Heart right ventricle (tissue), 16 donors: ENCODE results near the gene ATP8B3. TPM values are rescaled to one million over a fixed set of nuclear protein-coding genes. Genes with fewer than 3 reads are reported as not detected.

Experiments
- ATAC-seq, 8 donors: fragments of 200-7000 bp; cut with Tn5 transposase; one replicate each; pipeline ENCODE4 v1.9.1; 2020; ENCODE audit warnings: mild to moderate bottlenecking in 8 of 8, moderate library complexity in 8 of 8, moderate number of reproducible peaks in 1 of 8
- DNase-seq, 2 donors: peaks; one replicate each; pipeline ENCODE4 v3.0.0-alpha.2; 2020
- H3K27ac ChIP-seq, 10 donors: fragments of 200-600 bp; sonication (generic) in 2 of 10; one replicate each; pipeline versions ENCODE4 v1.5.0 to v1.8.0; 2020 to 2022; ENCODE audit warnings: mild to moderate bottlenecking in 3 of 10
- H3K27me3 ChIP-seq, 7 donors: fragments of 200-600 bp; one replicate each; pipeline ENCODE4 v1.8.0; 2021 to 2022; ENCODE audit warnings: mild to moderate bottlenecking in 2 of 7
- H3K36me3 ChIP-seq, 9 donors: fragments of 200-600 bp; sonication (generic) in 1 of 9; one replicate each; pipeline versions ENCODE4 v1.5.0 to v1.8.0; 2020 to 2022; ENCODE audit warnings: mild to moderate bottlenecking in 2 of 9
- H3K4me1 ChIP-seq, 9 donors: fragments of 200-600 bp; sonication (generic) in 1 of 9; one replicate each; pipeline versions ENCODE4 v1.5.0 to v1.8.0; 2020 to 2022; ENCODE audit warnings: mild to moderate bottlenecking in 4 of 9
- H3K4me3 ChIP-seq, 10 donors: fragments of 200-600 bp; sonication (generic) in 2 of 10; one replicate each; pipeline versions ENCODE4 v1.5.0 to v1.8.0; 2020 to 2022; ENCODE audit warnings: mild to moderate bottlenecking in 7 of 10, moderate library complexity in 2 of 10
- H3K9me3 ChIP-seq, 11 donors: fragments of 200-600 bp in 10 of 11; sonication (generic) in 2 of 11; one replicate each; pipeline versions ENCODE4 v1.5.0 to v1.8.0; 2013 to 2022; ENCODE audit warnings: mild to moderate bottlenecking in 2 of 11, control low read depth in 1 of 11, moderate library complexity in 1 of 11
- WGBS, 2 donors: extraction: QIAGEN DNeasy Blood & Tissue Kit; methylation state at CpG; one replicate each; pipeline ENCODE4 v1.1.7; 2013; ENCODE audit warnings: inconsistent platforms in 1 of 2; 5-methylcytosine and 5-hydroxymethylcytosine counted together
- intact Hi-C, 10 donors: fragments of 100-400 bp; cut with DNase I; formaldehyde crosslinking; loops; one replicate each; pipeline versions ENCODE4 v1.11.1 to v1.14.2; 2022
- polyA plus RNA-seq, 2 donors: library from polyadenylated mRNA; stranded (reverse); fragments of 200-250 nt; gene quantifications; one replicate each; pipeline ENCODE4 v1.2.3, GENCODE V29; 2013
- total RNA-seq, 10 donors: library from RNA; stranded (reverse); fragmentation: NEBNext Ultra II Directional in 3 of 10; extraction: Animal tissue kit (Norgen Biotek cat#: 25700) in 3 of 10; gene quantifications; one replicate each; pipeline versions ENCODE4 v1.2.1 to v1.2.4, GENCODE V29; 2021 to 2023
- TF ChIP-seq, protein P1 (sequence below), 9 donors: fragments of 200-600 bp; sonication (generic) in 2 of 9; IDR thresholded peaks; one replicate each; pipeline versions ENCODE4 v1.5.0 to v1.8.0; 2021 to 2022; ENCODE audit warnings: antibody characterized with exemption in 9 of 9, mild to moderate bottlenecking in 5 of 9, moderate library complexity in 1 of 9
- donor health status: Arrhythmogenic right ventricular cardiomyopathy.
- donor health status: ischemic (EF 13 %, LVEDD 7.1; RV severe dilation, severe dysfunction).
- donor health status: healthy with polysubstance abuse.
- donor health status: DM: no; HTN: yes; CAD: no.
- donor health status: DM: no; HTN: no; CAD: no.
- donor health status: ischemic (EF 25% LVEDD 6.9; RV normal size, moderate dysfunction).
- donor health status: ischemic (EF 25% LVEDD 5.7; RV mildly dilated, moderate dysfunction).
- donor health status: healthy.
- donor health status: DM: yes; HTN: yes; CAD: no.
- donor health status: Ischemic cardiomyopathy.
- donor health status: ischemic (EF 35%, LVEDD 5.7; RV mildly dilated, moderate dysfunction).
- donor health status: nonischemic (EF 11% LVEDD 7.7; RV severe dilation, severe dysfunction).
- donor health status: DM: yes; HTN: yes; CAD: no.
- donor health status: PGD.
- donor health status: ischemic (EF 29% LVEDD 5.4; RV normal size, mild dysfunction).
- donor health status: nonischemic (EF 23%, LVEDD 6.1; RV moderate dilation, normal function).

Gene ATP8B3
- total and polyA plus RNA-seq, 12 donors: 0.13 to 3.4 (median 0.52) TPM

DNA sequence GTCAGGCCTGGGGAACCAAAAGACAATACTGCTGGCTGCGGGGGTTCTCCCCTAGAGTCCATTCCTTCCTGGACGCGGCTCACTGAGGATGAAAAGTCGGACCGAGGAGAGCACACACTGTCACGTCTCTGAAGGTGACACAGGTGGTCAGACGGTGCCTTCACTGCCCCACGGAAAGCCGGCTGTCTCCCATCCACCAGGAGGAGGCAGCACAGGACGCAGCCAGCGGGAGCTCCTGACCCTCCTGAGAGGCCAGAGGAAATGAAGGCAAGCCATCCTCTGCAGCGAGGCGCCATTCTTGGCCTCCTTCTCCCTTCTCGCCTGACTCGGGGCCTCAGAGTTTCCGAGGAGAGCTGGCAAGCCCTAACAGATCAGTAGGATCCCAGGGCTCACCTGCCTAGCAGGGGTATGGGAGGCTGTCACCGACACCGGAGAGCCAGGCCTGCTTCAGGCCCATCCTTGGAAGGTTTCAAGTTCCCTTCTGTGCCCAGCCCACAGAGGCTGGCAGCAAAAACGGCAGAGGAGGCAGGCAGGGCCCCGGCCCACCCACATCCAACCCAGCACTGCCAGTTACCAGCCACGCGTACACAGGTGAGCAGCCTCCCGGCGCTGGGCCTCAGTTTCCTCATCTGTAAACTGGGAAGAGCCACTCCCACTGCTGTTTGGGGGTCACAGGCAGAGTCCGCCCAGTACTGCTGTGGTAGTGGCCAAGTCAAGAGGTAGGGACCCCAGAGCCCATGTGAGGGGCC is 31.7 kb upstream of the ATP8B3 start:
- Histone ChIP-seq H3K9me3 (no peaks in the 10 kb centered on the region), H3K4me3 (no peak overlapping the region), H3K27me3 (no peaks in the 10 kb centered on the region), H3K27ac (peak overlapping the region in 2 of 10 donors; percentile 12 to 31), H3K4me1 (peaks cover 20 to 89% (median 83%) of the 10 kb centered on the region in 9 donors), H3K36me3 (peaks cover 0 to 28% (median 0%) of the 10 kb centered on the region in 9 donors)
- TF ChIP-seq, protein P1, sequence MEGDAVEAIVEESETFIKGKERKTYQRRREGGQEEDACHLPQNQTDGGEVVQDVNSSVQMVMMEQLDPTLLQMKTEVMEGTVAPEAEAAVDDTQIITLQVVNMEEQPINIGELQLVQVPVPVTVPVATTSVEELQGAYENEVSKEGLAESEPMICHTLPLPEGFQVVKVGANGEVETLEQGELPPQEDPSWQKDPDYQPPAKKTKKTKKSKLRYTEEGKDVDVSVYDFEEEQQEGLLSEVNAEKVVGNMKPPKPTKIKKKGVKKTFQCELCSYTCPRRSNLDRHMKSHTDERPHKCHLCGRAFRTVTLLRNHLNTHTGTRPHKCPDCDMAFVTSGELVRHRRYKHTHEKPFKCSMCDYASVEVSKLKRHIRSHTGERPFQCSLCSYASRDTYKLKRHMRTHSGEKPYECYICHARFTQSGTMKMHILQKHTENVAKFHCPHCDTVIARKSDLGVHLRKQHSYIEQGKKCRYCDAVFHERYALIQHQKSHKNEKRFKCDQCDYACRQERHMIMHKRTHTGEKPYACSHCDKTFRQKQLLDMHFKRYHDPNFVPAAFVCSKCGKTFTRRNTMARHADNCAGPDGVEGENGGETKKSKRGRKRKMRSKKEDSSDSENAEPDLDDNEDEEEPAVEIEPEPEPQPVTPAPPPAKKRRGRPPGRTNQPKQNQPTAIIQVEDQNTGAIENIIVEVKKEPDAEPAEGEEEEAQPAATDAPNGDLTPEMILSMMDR (IDR thresholded peaks at IDR 0.05): peak in 4 of 9 donors; percentile 7 to 17 (median 10)
- 73 to 76% methylated on average over 25 of the region's 25 CpGs for WGBS, 2 donors
- ATAC-seq: no peak
- intact Hi-C loops: no loop called here
- no peak for DNase-seq

- Histone ChIP-seq H3K9me3 (no peaks in the 10 kb centered on the region), H3K4me1 (peaks cover 20 to 91% (median 83%) of the 10 kb centered on the region in 9 donors), H3K36me3 (peaks cover 0 to 35% (median 0%) of the 10 kb centered on the region in 9 donors), H3K27me3 (no peaks in the 10 kb centered on the region), H3K27ac (peak overlapping the region in 2 of 10 donors; percentile 4 to 24), H3K4me3 (no peak overlapping the region)
- ATAC-seq (no peak), DNase-seq (no peak)
- WGBS, 2 donors: 85 to 88% methylated on average over 20 to 22 of the region's 22 CpGs
- intact Hi-C loops: no loop called here
- TF ChIP-seq, protein P1 (IDR thresholded peaks at IDR 0.05): no peak
These were observed 31.0 kb upstream of the ATP8B3 start for GRCh38 chr19:1843116-1843515.

- peak in 6 of 8 donors; percentile 3 to 29 (median 18) for ATAC-seq
- Histone ChIP-seq H3K36me3 (peaks cover 0 to 33% (median 0%) of the 10 kb centered on the region in 9 donors), H3K27ac (peak overlapping the region in 9 of 10 donors; percentile 53 to 84 (median 77)), H3K27me3 (no peaks in the 10 kb centered on the region), H3K9me3 (no peaks in the 10 kb centered on the region), H3K4me3 (peak overlapping the region in 9 of 10 donors; percentile 22 to 55 (median 49)), H3K4me1 (peaks cover 15 to 94% (median 86%) of the 10 kb centered on the region in 9 donors)
- intact Hi-C loops: no loop called here
- no peak for DNase-seq
- 49 to 64% methylated on average over 35 of the region's 35 CpGs for WGBS, 2 donors
- TF ChIP-seq, protein P1 (IDR thresholded peaks at IDR 0.05): no peak
These were observed 29.3 kb upstream of the ATP8B3 start for GRCh38 chr19:1841209-1841924.

- TF ChIP-seq, protein P1 (IDR thresholded peaks at IDR 0.05): no peak
- ATAC-seq: peak in 7 of 8 donors; percentile 59 to 86 (median 81)
- Histone ChIP-seq H3K36me3 (peaks cover 0 to 31% (median 0%) of the 10 kb centered on the region in 9 donors), H3K27ac (peak overlapping the region in 9 of 10 donors; percentile 53 to 84 (median 77)), H3K4me1 (peaks cover 13 to 94% (median 80%) of the 10 kb centered on the region in 9 donors), H3K4me3 (peak overlapping the region in 9 of 10 donors; percentile 22 to 55 (median 49)), H3K9me3 (no peaks in the 10 kb centered on the region), H3K27me3 (no peaks in the 10 kb centered on the region)
- DNase-seq: peak; percentile 57 to 69
- intact Hi-C loops: no loop called here
- 41 to 47% methylated on average over 22 of the region's 22 CpGs for whole genome bisulfite sequencing, 2 donors
These were observed 28.6 kb upstream of the ATP8B3 start for GRCh38 chr19:1840541-1841115.
